Keratinocyte (primary cell): ENCODE measurements around the gene LHFPL3. TPM values are rescaled to one million over a fixed set of nuclear protein-coding genes. Genes with fewer than 3 reads are reported as not detected.

Source experiments
- DNase-seq: peaks from one replicate; pipeline ENCODE4 v3.0.0-alpha.2; 2011; ENCODE audit warnings: low read depth, missing footprints, low spot score
- FAIRE-seq: peaks from 2 replicates; lab custom pipeline; 2011; peaks lifted over from hg19 to GRCh38; lab: Jason Lieb, UNC
- H2AFZ ChIP-seq: 2 replicates; pipeline ENCODE4 v1.6.0; 2012; ENCODE audit warnings: low read length, control low read depth, inconsistent platforms; ENCODE audit not compliant: control insufficient read depth
- H3K27ac ChIP-seq: 2 replicates; pipeline ENCODE4 v1.5.1; 2011; ENCODE audit warnings: low read length; ENCODE audit not compliant: control insufficient read depth, insufficient read depth
- H3K27me3 ChIP-seq: 3 replicates; pipeline ENCODE4 v1.6.0; 2011; ENCODE audit warnings: low read length; ENCODE audit not compliant: control insufficient read depth, insufficient read depth; ENCODE audit errors: extremely low read depth
- H3K36me3 ChIP-seq, 2 experiments: 2 replicates in 1 of 2; 3 replicates in 1 of 2; pipeline ENCODE4 v1.5.1; 2011; ENCODE audit warnings: low read length in 2 of 2, mild to moderate bottlenecking in 1 of 2; ENCODE audit not compliant: control insufficient read depth in 2 of 2, insufficient read depth in 2 of 2; ENCODE audit errors: extremely low read depth in 1 of 2
- H3K4me1 ChIP-seq: 3 replicates; pipeline ENCODE4 v1.5.1; 2011; ENCODE audit warnings: low read length; ENCODE audit not compliant: control insufficient read depth, insufficient read depth; ENCODE audit errors: extremely low read depth
- H3K4me2 ChIP-seq: 3 replicates; pipeline ENCODE4 v1.6.0; 2011; ENCODE audit warnings: low read depth, low read length; ENCODE audit not compliant: control insufficient read depth, insufficient read depth; ENCODE audit errors: extremely low read depth
- H3K4me3 ChIP-seq, 3 experiments: fragments of 200-600 bp in 1 of 3; sonication (generic) in 1 of 3; 2 replicates in 2 of 3; 3 replicates in 1 of 3; pipeline ENCODE4 v1.5.1; 2011 to 2016; ENCODE audit warnings: low read length in 3 of 3, mild to moderate bottlenecking in 3 of 3, control low read depth in 2 of 3, inconsistent platforms in 1 of 3, low read depth in 1 of 3, mixed read lengths in 1 of 3, mixed run types in 1 of 3, moderate library complexity in 1 of 3; ENCODE audit not compliant: control insufficient read depth in 2 of 3, insufficient read depth in 2 of 3; ENCODE audit errors: extremely low read depth in 1 of 3
- H3K79me2 ChIP-seq: 2 replicates; pipeline ENCODE4 v1.6.0; 2012; ENCODE audit warnings: low read length; ENCODE audit not compliant: control insufficient read depth, insufficient read depth
- H3K9ac ChIP-seq: 3 replicates; pipeline ENCODE4 v1.6.0; 2011; ENCODE audit warnings: low read length; ENCODE audit not compliant: control insufficient read depth, insufficient read depth; ENCODE audit errors: extremely low read depth
- H3K9me1 ChIP-seq: 3 replicates; pipeline ENCODE4 v1.6.0; 2011; ENCODE audit warnings: low read length; ENCODE audit not compliant: control insufficient read depth, insufficient read depth; ENCODE audit errors: extremely low read depth
- H3K9me3 ChIP-seq: 2 replicates; pipeline ENCODE4 v1.5.1; 2012; ENCODE audit warnings: low read depth, low read length; ENCODE audit not compliant: control insufficient read depth
- H4K20me1 ChIP-seq: 3 replicates; pipeline ENCODE4 v1.6.0; 2011; ENCODE audit warnings: low read length; ENCODE audit not compliant: control insufficient read depth, insufficient read depth; ENCODE audit errors: extremely low read depth
- EZH2 ChIP-seq: IDR thresholded peaks from one replicate; pipeline ENCODE4 v1.6.1; 2012; ENCODE audit warnings: inconsistent platforms, mild to moderate bottlenecking, low read length, moderate library complexity
- dilution Hi-C: fragments of 300-500 bp; cut with MboI; formaldehyde crosslinking; loops from one replicate; pipeline ENCODE4 v1.7.0; 2020; ENCODE audit warnings: low sequenced_read_pairs; ENCODE audit not compliant: extremely low pct_ligation_motif_present
- polyA plus RNA-seq, 5 experiments: library from polyadenylated mRNA; depleted of rRNA in 3 of 5; stranded (reverse) in 3 of 5; stranded (forward) in 1 of 5; unstranded in 1 of 5; fragments of >200 nt; gene quantifications; 1 replicate in 1 of 5; 2 replicates in 3 of 5; 3 replicates in 1 of 5; pipeline versions ENCODE4 v1.2.1 to v1.2.3, GENCODE V29; 2011 to 2012; ENCODE audit warnings: missing spikeins in 2 of 5, low read depth in 1 of 5, low replicate concordance in 1 of 5
- TF ChIP-seq, protein P1 (sequence below), 3 experiments: IDR thresholded peaks in 1 of 3; conservative IDR thresholded peaks in 1 of 3; optimal IDR thresholded peaks in 1 of 3; 2 replicates in 2 of 3; 3 replicates in 1 of 3; pipeline versions ENCODE3 to v1.5.1; 2011; ENCODE audit warnings: low read length in 3 of 3, mild to moderate bottlenecking in 3 of 3, moderate library complexity in 2 of 3, control low read depth in 1 of 3, inconsistent platforms in 1 of 3; ENCODE audit not compliant: insufficient read depth in 2 of 3; ENCODE audit errors: extremely low read depth in 1 of 3

Gene LHFPL3
- polyA plus RNA-seq, 1 donor (not counting 4 experiments of a cell fraction or from before 2014, with no cell fraction given), result not detected

DNA sequence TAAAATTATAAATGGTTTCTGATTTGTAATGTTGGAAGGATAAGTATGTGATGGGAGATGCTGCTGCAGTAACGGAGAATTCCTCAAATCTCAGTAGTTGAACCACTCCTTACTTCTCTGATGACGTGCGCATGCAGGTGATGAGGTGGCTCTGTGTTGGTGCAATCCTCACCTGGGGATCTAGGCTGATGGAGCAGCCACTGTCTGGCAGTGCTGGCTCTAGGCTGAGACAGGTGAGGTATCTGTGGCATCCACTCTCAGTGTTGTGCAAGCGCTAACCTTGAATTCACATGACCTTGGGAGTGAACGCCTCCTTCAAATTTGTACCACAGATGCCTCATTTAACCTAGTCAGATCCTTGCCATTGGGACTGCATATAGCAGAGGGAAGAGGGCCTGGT lies 35.0 kb downstream of the LHFPL3 start:
- Histone ChIP-seq H3K36me3 (no peaks in the 10 kb centered on the region), H4K20me1 (no peaks in the 10 kb centered on the region), H3K79me2 (no peaks in the 10 kb centered on the region), H3K9me1 (no peaks in the 10 kb centered on the region), H2AFZ (no peak overlapping the region), H3K27me3 (no peaks in the 10 kb centered on the region), H3K9ac (no peak overlapping the region), H3K4me3 (no peak overlapping the region), H3K4me1 (no peaks in the 10 kb centered on the region), H3K9me3 (no peaks in the 10 kb centered on the region), H3K27ac (no peak overlapping the region), H3K4me2 (no peak overlapping the region)
- FAIRE-seq (no peak), DNase-seq (no peak)
- dilution Hi-C loops, result loop anchor here (5.0 kb wide), 1 partner anchor 66 kb away; no protein-coding TSS in a partner anchor
- TF ChIP-seq EZH2, result no peak
- TF ChIP-seq, protein P1, sequence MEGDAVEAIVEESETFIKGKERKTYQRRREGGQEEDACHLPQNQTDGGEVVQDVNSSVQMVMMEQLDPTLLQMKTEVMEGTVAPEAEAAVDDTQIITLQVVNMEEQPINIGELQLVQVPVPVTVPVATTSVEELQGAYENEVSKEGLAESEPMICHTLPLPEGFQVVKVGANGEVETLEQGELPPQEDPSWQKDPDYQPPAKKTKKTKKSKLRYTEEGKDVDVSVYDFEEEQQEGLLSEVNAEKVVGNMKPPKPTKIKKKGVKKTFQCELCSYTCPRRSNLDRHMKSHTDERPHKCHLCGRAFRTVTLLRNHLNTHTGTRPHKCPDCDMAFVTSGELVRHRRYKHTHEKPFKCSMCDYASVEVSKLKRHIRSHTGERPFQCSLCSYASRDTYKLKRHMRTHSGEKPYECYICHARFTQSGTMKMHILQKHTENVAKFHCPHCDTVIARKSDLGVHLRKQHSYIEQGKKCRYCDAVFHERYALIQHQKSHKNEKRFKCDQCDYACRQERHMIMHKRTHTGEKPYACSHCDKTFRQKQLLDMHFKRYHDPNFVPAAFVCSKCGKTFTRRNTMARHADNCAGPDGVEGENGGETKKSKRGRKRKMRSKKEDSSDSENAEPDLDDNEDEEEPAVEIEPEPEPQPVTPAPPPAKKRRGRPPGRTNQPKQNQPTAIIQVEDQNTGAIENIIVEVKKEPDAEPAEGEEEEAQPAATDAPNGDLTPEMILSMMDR (optimal IDR thresholded peaks at IDR 0.05 in 1 of 3, IDR thresholded peaks at IDR 0.05 in 1 of 3, conservative IDR thresholded peaks at IDR 0.05 in 1 of 3; ENCODE audit: extremely low read depth in 1 of 3, insufficient read depth in 2 of 3, low read length in 3 of 3), result no peak

DNA sequence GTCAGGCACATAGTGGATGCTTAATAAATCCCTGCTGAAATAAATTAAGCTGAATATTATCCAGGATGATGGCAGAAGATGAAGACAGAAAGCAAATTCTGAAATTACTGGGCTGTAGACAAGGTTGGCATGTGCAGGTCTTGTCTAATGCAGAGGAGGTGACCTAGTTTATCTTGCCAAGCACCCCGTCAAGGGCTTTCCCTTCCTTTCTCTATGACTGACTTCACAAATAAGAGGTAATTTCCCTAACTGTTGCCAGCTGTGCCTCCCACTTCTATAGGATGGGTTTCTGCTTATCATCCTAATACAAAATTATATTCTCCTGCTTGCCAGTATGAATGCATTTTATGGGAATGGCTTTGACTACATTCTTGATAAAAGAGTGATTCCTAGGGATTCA lies 38.0 kb downstream of the LHFPL3 start:
- H3K27ac ChIP-seq, result no peak overlapping the region
- no peaks in the 10 kb centered on the region for H3K27me3 ChIP-seq
- no peaks in the 10 kb centered on the region for H3K79me2 ChIP-seq
- dilution Hi-C loops, result no loop called here
- H3K4me1 ChIP-seq, result no peaks in the 10 kb centered on the region
- H4K20me1 ChIP-seq, result no peaks in the 10 kb centered on the region
- H3K36me3 ChIP-seq, result no peaks in the 10 kb centered on the region
- H3K4me3 ChIP-seq, result no peak overlapping the region
- DNase-seq (no peak), FAIRE-seq (no peak)
- no peak overlapping the region for H3K9ac ChIP-seq
- H3K9me3 ChIP-seq, result no peaks in the 10 kb centered on the region
- H3K4me2 ChIP-seq, result no peak overlapping the region
- no peak overlapping the region for H2AFZ ChIP-seq
- no peaks in the 10 kb centered on the region for H3K9me1 ChIP-seq
- TF ChIP-seq, protein P1 (optimal IDR thresholded peaks at IDR 0.05 in 1 of 3, IDR thresholded peaks at IDR 0.05 in 1 of 3, conservative IDR thresholded peaks at IDR 0.05 in 1 of 3; ENCODE audit: extremely low read depth in 1 of 3, insufficient read depth in 2 of 3, low read length in 3 of 3), result no peak
- TF ChIP-seq EZH2, result no peak
